ENCODE data around the gene FXR2. TPM values are rescaled to one million over a fixed set of nuclear protein-coding genes. Genes with fewer than 3 reads are reported as not detected.

FXR2 gene
- total RNA-seq, 1 experiment from 2014 or later = 61.5 TPM

GRCh38 chr17:7570351-7570750 is 44.3 kb downstream of the FXR2 start:
- ChIA-PET CTCF (no interaction called here), POLR2A (ENCODE audit: unreplicated experiment) (no interaction called here)
- peaks cover 15% of the 10 kb centered on the region for H3K36me3 ChIP-seq (ENCODE audit: low read depth)
- intact Hi-C loops (cut with micrococcal nuclease; ENCODE audit: unreplicated experiment) = loop anchor here (5.0 kb wide), 1 partner anchor 168 kb away; the partner anchor contains the start of gene TMEM256
- H3K27ac ChIP-seq = no peak overlapping the region
- H3K4me3 ChIP-seq = no peak overlapping the region
- H3K27me3 ChIP-seq (ENCODE audit: insufficient read depth, low read depth) = no peaks in the 10 kb centered on the region
- TF ChIP-seq EZH2 (IDR thresholded peaks at IDR 0.05; ENCODE audit: low read depth) = no peak
- TF ChIP-seq, protein P1, sequence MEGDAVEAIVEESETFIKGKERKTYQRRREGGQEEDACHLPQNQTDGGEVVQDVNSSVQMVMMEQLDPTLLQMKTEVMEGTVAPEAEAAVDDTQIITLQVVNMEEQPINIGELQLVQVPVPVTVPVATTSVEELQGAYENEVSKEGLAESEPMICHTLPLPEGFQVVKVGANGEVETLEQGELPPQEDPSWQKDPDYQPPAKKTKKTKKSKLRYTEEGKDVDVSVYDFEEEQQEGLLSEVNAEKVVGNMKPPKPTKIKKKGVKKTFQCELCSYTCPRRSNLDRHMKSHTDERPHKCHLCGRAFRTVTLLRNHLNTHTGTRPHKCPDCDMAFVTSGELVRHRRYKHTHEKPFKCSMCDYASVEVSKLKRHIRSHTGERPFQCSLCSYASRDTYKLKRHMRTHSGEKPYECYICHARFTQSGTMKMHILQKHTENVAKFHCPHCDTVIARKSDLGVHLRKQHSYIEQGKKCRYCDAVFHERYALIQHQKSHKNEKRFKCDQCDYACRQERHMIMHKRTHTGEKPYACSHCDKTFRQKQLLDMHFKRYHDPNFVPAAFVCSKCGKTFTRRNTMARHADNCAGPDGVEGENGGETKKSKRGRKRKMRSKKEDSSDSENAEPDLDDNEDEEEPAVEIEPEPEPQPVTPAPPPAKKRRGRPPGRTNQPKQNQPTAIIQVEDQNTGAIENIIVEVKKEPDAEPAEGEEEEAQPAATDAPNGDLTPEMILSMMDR (conservative IDR thresholded peaks at IDR 0.05) = no peak
- H3K4me1 ChIP-seq (replicated peaks; ENCODE audit: insufficient read depth) = peaks cover 12% of the 10 kb centered on the region
- no TSS peak for BruUV-seq (replicated peaks)
- no peaks in the 10 kb centered on the region for H3K9me3 ChIP-seq (ENCODE audit: insufficient read depth, low read depth)
- no peak for DNase-seq
- H3F3A ChIP-seq (ENCODE audit: insufficient read depth, low read depth) = peaks cover 27% of the 10 kb centered on the region
- H3K79me2 ChIP-seq (ENCODE audit: low read depth) = peaks cover 28% of the 10 kb centered on the region
- peaks cover 17% of the 10 kb centered on the region for H4K20me1 ChIP-seq (ENCODE audit: insufficient read depth)
- no peak overlapping the region for H3K4me2 ChIP-seq
- no peaks in the 10 kb centered on the region for H3K9me2 ChIP-seq (ENCODE audit: insufficient read depth)
- H2AFZ ChIP-seq = no peak overlapping the region

- Histone ChIP-seq H4K20me1 (ENCODE audit: insufficient read depth) (peaks cover 9% of the 10 kb centered on the region), H3K4me1 (replicated peaks; ENCODE audit: insufficient read depth) (peaks cover 4% of the 10 kb centered on the region), H3K4me3 (no peak overlapping the region), H3F3A (ENCODE audit: insufficient read depth, low read depth) (peaks cover 19% of the 10 kb centered on the region), H3K9me2 (ENCODE audit: insufficient read depth) (no peaks in the 10 kb centered on the region), H3K9me3 (ENCODE audit: insufficient read depth, low read depth) (no peaks in the 10 kb centered on the region), H3K79me2 (ENCODE audit: low read depth) (peaks cover 20% of the 10 kb centered on the region), H3K27ac (no peak overlapping the region), H3K36me3 (ENCODE audit: low read depth) (peaks cover 8% of the 10 kb centered on the region), H2AFZ (no peak overlapping the region), H3K27me3 (ENCODE audit: insufficient read depth, low read depth) (no peaks in the 10 kb centered on the region), H3K4me2 (no peak overlapping the region)
- intact Hi-C loops (cut with micrococcal nuclease; ENCODE audit: unreplicated experiment) = no loop called here
- POLR2A ChIA-PET (ENCODE audit: unreplicated experiment) = no interaction called here
- TF ChIP-seq EZH2 (IDR thresholded peaks at IDR 0.05; ENCODE audit: low read depth) = no peak
- TF ChIP-seq, protein P1 (conservative IDR thresholded peaks at IDR 0.05) = no peak
- CTCF ChIA-PET = no interaction called here
- no TSS peak for BruUV-seq (replicated peaks)
- no peak for DNase-seq
Observed at GRCh38 chr17:7569571-7569970, 45.1 kb downstream of the FXR2 start.

DNA sequence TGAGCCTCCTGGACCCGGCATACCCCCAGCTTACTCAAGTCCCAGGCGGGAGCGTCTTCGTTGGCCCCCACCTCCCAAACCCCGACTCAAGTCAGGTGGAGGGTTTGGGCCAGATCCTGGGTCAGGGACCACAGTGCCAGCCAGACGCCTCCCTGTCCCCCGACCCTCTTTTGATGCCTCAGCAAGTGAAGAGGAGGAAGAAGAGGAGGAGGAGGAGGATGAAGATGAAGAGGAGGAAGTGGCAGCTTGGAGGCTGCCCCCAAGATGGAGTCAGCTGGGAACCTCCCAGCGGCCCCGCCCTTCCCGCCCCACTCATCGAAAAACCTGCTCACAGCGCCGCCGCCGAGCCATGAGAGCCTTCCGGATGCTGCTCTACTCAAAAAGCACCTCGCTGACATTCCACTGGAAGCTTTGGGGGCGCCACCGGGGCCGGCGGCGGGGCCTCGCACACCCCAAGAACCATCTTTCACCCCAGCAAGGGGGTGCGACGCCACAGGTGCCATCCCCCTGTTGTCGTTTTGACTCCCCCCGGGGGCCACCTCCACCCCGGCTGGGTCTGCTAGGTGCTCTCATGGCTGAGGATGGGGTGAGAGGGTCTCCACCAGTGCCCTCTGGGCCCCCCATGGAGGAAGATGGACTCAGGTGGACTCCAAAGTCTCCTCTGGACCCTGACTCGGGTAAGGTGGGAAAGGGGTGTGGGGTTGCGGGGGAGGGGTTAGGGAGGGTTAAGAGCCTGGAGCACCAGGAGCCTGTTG is 51.4 kb downstream of the FXR2 start:
- Histone ChIP-seq H2AFZ (no peak overlapping the region), H3K4me2 (peak overlapping the region; percentile 97), H3K79me2 (ENCODE audit: low read depth) (peaks cover 25% of the 10 kb centered on the region), H3K9me2 (ENCODE audit: insufficient read depth) (no peaks in the 10 kb centered on the region), H3K27ac (no peak overlapping the region), H3K9me3 (ENCODE audit: insufficient read depth, low read depth) (no peaks in the 10 kb centered on the region), H3F3A (ENCODE audit: insufficient read depth, low read depth) (no peaks in the 10 kb centered on the region), H4K20me1 (ENCODE audit: insufficient read depth) (no peaks in the 10 kb centered on the region), H3K27me3 (ENCODE audit: insufficient read depth, low read depth) (no peaks in the 10 kb centered on the region), H3K36me3 (ENCODE audit: low read depth) (no peaks in the 10 kb centered on the region), H3K4me3 (peak overlapping the region; percentile 92; the same call in 1 of the 2 replicates), H3K4me1 (replicated peaks; ENCODE audit: insufficient read depth) (peaks cover 9% of the 10 kb centered on the region)
- intact Hi-C loops (cut with micrococcal nuclease; ENCODE audit: unreplicated experiment) = no loop called here
- TF ChIP-seq, protein P1 (conservative IDR thresholded peaks at IDR 0.05) = no peak
- no peak for TF ChIP-seq EZH2 (IDR thresholded peaks at IDR 0.05; ENCODE audit: low read depth)
- no peak for DNase-seq
- BruUV-seq (replicated peaks) = no TSS peak
- ChIA-PET POLR2A (ENCODE audit: unreplicated experiment) (no interaction called here), CTCF (no interaction called here)

All from PC-9 (cell line).